Peyer's patch (tissue), 4 donors: ENCODE results near the gene AZU1.

ENCODE experiments used
- CTCF ChIP-seq, 6 experiments: fragments of 450-650 bp in 4 of 6; fragments of 200-600 bp in 2 of 6; sonication (generic) in 1 of 6; IDR thresholded peaks; one replicate each; pipeline ENCODE4 v1.5.1; 2017 to 2019; ENCODE audit warnings: antibody characterized with exemption in 6 of 6, mild to moderate bottlenecking in 3 of 6, moderate library complexity in 1 of 6
- POLR2A ChIP-seq, 2 donors: fragments of 450-650 bp; IDR thresholded peaks; one replicate each; pipeline ENCODE4 v1.5.1; 2017; ENCODE audit warnings: antibody characterized with exemption in 2 of 2, mild to moderate bottlenecking in 2 of 2, moderate library complexity in 2 of 2

- no peak for TF ChIP-seq CTCF (IDR thresholded peaks at IDR 0.05)
- TF ChIP-seq POLR2A (IDR thresholded peaks at IDR 0.05) = no peak
Observed at GRCh38 chr19:821825-822503, 5.7 kb upstream of the AZU1 start, which contains the start of gene PLPPR3.
